ENCODE data around the gene POLG.

DNA sequence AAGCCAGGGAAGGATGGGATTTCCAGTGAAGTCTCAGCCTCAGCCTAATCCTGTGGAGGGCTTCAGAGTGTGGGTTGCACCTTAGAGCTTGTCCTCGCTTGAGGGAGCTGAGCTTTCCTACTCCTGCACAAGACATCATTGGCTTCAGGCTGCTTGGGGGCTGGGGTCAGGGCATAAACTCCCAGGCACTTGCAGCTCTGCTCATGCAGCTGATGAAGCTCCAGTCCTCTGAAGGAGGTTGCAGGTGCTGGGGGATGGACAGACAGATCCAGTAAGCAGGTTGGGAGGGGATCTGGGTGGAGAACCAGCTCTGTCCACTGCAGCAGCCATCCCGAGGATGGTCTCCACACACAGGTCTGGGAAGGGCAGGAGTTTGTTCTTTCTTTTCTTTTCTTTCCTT, 19.4 kb upstream of the POLG start:
- TF ChIP-seq EZH2 (IDR thresholded peaks at IDR 0.05), result no peak
- TF ChIP-seq EZH2phosphoT487 (IDR thresholded peaks at IDR 0.05), result no peak
- TF ChIP-seq, protein P1, sequence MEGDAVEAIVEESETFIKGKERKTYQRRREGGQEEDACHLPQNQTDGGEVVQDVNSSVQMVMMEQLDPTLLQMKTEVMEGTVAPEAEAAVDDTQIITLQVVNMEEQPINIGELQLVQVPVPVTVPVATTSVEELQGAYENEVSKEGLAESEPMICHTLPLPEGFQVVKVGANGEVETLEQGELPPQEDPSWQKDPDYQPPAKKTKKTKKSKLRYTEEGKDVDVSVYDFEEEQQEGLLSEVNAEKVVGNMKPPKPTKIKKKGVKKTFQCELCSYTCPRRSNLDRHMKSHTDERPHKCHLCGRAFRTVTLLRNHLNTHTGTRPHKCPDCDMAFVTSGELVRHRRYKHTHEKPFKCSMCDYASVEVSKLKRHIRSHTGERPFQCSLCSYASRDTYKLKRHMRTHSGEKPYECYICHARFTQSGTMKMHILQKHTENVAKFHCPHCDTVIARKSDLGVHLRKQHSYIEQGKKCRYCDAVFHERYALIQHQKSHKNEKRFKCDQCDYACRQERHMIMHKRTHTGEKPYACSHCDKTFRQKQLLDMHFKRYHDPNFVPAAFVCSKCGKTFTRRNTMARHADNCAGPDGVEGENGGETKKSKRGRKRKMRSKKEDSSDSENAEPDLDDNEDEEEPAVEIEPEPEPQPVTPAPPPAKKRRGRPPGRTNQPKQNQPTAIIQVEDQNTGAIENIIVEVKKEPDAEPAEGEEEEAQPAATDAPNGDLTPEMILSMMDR (IDR thresholded peaks at IDR 0.05), result no peak
